Measurements from ENCODE around the gene NKG7.
A peak's percentile ranks its signal among the peaks of the same experiment; 100 is the strongest.

Gene NKG7

GRCh38 chr19:51364200-51365106, 8.0 kb downstream of the NKG7 start:
- peak in 18 of 56 donors; percentile 6 to 55 (median 24) for DNase-seq

- no peak for DNase-seq
Measured at GRCh38 chr19:51361239-51361638, 11.2 kb downstream of the NKG7 start.

- DNase-seq: peak in 2 of 56 donors; percentile 10 to 29
Measured at GRCh38 chr19:51359294-51359693, 13.2 kb downstream of the NKG7 start.

DNA sequence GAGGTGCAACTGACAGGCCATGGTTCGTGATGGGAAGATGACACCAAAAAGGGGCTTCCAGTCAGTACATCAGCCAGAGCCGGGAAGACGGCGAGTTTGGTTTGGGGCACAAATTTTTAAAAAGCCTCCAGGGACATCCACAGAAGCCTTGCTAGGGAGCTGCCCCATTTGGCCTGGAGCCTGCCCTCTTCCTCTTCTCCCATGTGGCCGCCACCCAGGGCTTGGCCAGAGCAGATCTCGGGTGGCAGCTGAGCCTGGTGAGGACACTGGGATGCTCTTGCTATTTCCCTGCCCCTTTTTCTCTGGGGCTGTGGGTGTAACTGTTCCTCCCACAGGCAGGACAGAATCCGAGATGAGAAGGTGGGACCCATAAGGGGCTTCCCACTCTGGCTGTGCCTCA, 14.5 kb downstream of the NKG7 start:
- DNase-seq: no peak

DNA sequence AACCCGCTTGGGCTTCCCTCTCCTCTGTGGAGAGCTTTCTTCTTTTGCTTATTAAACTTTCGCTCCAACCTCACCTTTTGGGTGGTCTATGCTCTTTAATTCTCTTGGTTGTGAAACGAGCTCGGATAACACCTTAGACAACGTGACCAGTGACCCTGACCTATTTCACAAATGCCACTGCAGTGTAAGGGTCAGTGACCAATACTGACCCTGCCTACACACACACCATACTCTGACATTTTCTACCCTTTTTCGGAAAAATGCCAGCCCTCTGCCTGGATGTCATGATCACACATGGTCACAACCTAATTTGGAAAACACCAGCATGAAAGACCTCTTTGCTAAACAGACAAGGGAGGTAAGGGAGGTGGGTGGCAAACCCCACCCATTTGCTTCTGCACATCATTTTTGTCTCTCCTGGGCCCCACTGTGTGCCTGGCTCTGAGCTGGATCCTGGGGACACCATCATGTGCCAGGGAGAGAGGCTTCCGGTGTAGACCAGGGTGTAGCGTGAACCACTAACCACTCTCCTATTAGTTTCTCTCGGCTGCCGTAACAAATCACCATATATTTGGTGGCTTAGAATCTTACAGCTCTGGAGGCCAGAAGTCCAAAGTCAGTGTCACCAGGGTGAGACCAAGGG, 16.2 kb downstream of the NKG7 start:
- DNase-seq: no peak

DNA sequence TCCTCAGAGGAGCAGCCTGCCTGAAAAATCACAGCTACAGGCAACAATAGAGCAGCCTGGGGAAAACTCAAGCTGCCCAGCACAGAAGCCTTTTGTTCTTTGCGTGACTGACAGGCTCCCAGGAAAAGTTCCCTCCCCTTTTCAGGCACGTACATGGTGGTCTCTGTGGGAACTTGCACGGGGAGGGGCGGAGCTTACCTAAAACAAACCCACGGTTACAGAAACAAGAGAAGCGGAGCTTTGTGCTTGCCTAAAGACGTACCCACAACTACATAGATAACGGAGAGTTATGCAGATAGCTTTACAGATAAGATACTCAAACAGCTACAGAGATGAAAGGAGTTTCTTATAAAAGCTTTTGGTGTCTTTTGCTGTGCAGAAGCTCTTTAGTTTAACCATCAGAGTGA, 17.7 kb downstream of the NKG7 start:
- peak in 37 of 56 donors; percentile 6 to 75 (median 35) for DNase-seq

GRCh38 chr19:51354103-51354741, 18.2 kb downstream of the NKG7 start:
- no peak for DNase-seq

- DNase-seq: no peak
Measured at GRCh38 chr19:51352783-51353360, 19.6 kb downstream of the NKG7 start.

GRCh38 chr19:51351266-51351990, 21.0 kb downstream of the NKG7 start:
- no peak for DNase-seq

DNA sequence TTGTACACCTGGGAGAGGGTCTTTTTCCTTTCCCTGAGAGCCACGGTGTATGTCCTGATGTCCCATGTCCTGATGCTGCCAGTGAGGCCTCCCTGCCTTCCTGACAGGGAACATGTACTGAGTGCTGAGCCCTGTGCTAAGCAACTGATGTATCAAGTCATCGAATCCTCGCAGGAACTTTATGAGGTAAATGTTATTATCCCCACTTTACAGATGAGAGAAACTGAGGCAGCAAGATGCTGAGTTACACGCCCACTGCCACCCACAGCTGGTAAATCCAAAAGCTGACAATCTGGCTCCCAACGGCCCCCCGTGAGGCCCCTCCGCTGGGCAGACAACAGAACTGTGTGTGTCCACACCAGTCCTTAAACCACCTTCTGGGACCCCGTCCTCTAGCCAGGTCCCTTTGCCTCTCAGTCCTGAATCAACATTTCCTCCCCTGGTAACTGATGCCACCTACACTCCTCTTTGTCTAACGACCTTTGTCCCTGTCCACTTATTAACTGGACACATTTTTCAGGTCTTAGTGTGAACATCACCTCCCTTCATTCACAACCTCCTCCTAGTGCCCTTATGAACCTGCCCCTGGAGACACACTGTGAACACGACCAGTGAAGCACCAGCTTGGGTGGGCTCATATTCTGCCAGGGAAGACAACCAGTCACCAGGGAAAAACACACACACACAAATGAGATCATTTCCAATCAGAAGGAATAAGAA, 25.1 kb downstream of the NKG7 start:
- no peak for DNase-seq

GRCh38 chr19:51346742-51347141, 25.7 kb downstream of the NKG7 start:
- DNase-seq: no peak

DNA sequence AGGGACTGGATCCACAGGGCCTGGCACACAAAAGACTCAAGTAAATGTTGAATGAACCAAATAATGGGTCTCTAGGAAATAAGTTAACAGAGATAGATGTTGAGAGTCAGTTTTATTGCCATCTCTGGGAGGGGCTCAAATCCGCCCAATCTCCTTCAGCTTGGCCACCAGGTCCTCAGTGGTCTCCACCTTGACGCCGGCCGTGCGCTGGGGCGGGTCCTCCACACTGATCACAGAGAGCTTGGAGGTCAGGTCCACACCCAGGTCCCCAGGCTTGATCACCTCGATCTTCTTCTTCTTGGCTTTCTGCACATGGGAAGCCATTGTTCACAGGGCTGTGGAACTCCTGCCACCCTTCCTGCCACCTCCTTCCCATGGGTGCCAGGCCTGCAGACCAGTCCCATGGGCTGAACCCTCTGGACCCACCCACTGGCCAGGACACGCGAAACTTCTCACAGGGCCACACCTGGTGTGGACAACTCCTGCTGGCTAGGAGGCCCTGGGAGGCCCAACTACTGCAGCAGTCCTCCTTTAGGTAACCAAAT, 27.3 kb downstream of the NKG7 start:
- no peak for DNase-seq

GRCh38 chr19:51342631-51343569, 29.6 kb downstream of the NKG7 start:
- DNase-seq: no peak

DNA sequence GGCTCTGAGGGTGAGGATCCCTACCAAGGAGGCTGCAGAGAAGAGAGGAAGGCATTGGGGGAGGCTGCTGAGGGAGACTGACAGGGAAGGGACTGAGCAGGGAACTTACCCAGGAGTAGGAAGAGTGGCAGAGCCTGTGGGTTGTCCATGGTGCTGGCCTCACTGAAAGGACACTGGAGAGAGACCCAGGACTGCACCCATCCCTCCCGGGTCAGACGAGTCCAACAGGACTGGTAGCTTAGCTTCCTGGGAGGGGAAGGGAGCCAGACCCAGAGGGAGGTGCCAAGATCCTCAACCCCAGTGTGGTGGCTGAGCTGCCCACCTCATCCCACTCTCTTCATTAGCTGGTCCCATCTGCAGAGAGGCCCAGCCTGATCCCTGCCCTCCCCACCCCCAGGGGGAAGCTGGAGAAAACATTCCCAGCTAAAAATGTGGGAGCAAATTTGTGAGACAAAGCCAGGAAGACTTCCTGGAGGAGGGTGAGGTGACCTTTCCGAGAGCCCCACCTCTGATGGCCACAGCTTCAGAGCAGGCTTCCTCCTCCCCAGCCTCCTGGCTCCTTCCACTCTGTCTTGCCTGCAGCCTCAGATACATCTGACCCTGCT, 30.4 kb downstream of the NKG7 start, which contains the start of gene VSIG10L:
Gene VSIG10L (minus strand): TSS at position 164 of the 605 bp plus-strand sequence. CDS start 15 bp downstream, at position 149.
- no peak for DNase-seq

DNA sequence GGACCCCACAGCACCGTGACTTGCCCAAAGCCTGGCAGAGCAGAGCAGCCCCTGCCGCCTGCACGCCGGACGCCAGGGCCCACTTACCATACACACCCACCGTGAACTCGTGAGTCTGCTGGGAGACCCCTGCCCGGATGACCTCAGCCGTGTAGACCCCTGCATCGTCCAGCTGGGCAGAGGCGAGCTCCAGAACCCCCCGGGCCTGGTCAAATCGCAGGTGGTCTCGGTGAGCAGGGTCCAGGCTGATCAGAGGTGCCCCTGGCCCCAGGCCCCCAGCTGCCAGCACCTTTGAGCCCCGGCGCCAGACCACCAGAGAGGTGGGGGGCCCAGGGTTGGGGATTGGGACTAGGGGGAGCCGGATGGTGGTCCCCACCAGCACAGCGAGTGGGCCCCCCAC, 31.4 kb downstream of the NKG7 start:
- DNase-seq: no peak

DNA sequence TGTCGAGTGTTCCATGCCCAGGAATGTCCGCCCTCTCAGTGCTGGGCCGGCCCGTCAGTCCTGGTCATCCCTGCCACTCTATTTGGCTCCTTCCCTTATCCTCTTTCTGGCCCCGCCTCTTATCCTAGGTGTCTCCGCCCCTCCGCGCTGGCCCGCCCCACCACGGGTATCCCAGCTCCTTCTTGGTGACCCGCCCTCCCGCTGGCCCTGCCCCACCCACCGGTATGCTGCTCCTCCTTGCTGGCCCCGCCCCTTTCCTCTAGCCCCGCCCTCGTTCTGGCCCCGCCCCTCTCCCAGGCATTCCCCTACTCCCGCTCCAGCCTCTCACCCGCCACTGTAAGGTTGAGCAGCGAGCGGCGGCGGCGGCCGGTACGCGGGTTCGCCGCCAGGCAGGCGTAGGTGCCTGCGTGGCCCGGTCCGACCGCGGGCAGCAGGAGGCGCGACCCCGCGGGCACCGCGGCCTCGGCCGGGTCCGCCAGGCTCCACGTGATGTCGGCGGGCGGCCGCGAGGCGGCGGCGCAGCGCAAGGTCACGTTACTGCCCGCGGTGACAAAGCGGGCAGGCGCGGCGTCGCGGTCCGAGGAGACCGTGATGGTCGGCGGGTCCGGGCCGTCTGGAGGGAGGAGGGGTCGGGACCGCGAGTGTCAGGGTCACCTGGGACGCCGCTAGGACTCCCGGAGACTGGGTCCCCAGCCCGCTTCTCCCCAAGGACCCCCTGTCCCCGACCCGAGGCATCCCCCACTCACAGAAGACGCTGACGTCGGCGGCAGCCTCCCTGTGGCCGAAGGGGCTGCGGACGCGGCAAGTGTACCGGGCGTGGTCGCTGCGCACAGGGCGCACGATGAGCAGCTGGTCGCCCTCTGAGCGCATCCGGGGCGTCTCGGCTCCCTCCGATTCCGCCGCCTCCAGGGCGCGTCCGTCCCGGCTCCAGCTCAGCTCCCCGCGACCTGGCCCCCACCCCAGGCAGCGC, 32.5 kb downstream of the NKG7 start:
- DNase-seq: peak in 55 of 56 donors; percentile 51 to 99 (median 86)

DNA sequence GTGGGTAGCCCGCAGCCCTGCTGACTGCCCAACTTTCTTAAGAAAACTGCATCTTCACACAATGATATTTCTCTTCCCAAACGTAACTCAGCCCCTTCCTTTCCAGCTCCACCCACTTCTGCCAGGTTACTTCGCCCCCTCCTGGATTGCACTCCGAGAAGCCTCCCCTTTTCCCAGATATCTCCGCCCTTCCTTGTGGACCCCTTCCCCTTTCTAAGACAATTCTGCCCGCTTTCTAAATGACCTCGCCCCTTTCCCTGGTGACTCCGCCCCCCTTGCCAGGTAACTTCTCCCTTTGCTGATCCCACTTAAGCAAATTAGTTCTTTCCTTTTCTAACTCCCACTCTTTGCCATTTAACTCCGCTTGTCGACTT, 33.2 kb downstream of the NKG7 start:
- DNase-seq: no peak

Measured in amygdala (tissue), 56 donors.